ENCODE results near the gene CLRN1. TPM values are rescaled to one million over a fixed set of nuclear protein-coding genes. Genes with fewer than 3 reads are reported as not detected.
A peak's percentile ranks its signal among the peaks of the same experiment; 100 is the strongest.

CLRN1 gene
- total RNA-seq, 2 donors from 2014 or later: not detected

DNA sequence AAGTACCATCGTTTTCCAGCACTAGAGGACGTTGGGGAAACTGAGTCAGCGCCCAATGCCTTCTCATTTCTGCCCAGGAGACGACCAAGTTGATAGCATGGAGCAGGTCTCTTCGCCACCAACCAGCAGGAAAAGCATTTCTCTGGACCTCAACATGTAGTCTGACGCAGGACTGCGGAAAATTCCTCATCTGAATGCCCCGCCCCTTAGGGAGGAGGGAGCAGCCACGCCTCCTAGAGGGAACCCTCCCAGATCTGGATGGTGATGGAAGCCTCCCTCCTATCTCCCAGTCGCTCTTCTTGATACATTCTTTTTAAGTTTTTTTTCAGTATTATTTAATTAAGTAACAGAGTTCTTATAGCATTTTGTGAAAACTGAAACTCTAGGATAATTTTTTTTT is 49.9 kb downstream of the CLRN1 start:
- Histone ChIP-seq H3K4me3 (ENCODE audit: low read length) (no peak overlapping the region), H3K9ac (ENCODE audit: extremely low read depth, low read length, poor library complexity, severe bottlenecking) (no peak overlapping the region), H3K27me3 (ENCODE audit: control insufficient read depth, insufficient read depth, low read length, poor library complexity, severe bottlenecking) (no peaks in the 10 kb centered on the region), H3K27ac (ENCODE audit: low read depth, low read length) (no peak overlapping the region), H3K9me3 (ENCODE audit: control insufficient read depth, low read length) (no peaks in the 10 kb centered on the region), H3K4me1 (ENCODE audit: control insufficient read depth, insufficient read depth, low read length) (no peaks in the 10 kb centered on the region), H3K36me3 (ENCODE audit: control insufficient read depth, insufficient read depth, low read length) (no peaks in the 10 kb centered on the region)
- Mint-ChIP-seq H3K27ac (no peak overlapping the region), H3K36me3 (ENCODE audit: low read depth) (no peaks in the 10 kb centered on the region), H3K27me3 (ENCODE audit: insufficient read depth) (peaks cover 3% of the 10 kb centered on the region), H3K4me3 (no peak overlapping the region), H3K9me3 (no peaks in the 10 kb centered on the region), H3K4me1 (peaks cover 9% of the 10 kb centered on the region)
- 83 to 95% methylated on average over 7 to 9 of the region's 10 CpGs for WGBS, 2 experiments (ENCODE audit: insufficient coverage in 1 of 2, insufficient read length in 1 of 2)
- DNase-seq: peak; percentile 79
- TF ChIP-seq, protein P1, sequence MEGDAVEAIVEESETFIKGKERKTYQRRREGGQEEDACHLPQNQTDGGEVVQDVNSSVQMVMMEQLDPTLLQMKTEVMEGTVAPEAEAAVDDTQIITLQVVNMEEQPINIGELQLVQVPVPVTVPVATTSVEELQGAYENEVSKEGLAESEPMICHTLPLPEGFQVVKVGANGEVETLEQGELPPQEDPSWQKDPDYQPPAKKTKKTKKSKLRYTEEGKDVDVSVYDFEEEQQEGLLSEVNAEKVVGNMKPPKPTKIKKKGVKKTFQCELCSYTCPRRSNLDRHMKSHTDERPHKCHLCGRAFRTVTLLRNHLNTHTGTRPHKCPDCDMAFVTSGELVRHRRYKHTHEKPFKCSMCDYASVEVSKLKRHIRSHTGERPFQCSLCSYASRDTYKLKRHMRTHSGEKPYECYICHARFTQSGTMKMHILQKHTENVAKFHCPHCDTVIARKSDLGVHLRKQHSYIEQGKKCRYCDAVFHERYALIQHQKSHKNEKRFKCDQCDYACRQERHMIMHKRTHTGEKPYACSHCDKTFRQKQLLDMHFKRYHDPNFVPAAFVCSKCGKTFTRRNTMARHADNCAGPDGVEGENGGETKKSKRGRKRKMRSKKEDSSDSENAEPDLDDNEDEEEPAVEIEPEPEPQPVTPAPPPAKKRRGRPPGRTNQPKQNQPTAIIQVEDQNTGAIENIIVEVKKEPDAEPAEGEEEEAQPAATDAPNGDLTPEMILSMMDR (conservative IDR thresholded peaks at IDR 0.05): no peak

DNA sequence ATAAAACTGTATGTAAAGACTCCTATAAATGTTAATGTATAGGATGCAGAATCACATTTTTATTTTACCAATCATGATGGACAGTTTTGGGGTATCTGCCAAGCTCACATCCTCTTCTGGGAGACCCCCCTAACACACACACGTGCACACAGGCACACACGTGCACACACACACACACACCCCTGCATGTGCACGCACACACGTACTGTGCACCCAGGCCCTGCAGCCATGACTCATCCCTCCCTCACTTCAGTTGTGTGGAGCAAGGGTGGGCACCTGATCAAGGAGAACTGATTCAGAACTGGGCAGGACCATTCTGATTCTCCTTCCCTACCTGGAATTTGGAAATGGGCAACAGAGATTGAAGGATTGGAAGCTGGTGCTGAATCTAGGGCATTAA is 51.3 kb downstream of the CLRN1 start:
- H3K4me3 Mint-ChIP-seq: no peak overlapping the region
- WGBS, 2 experiments (ENCODE audit: insufficient coverage in 1 of 2, insufficient read length in 1 of 2): 86% methylated on average over 4 of the region's 4 CpGs; no CpG with 5 or more reads in 1 of the 2 experiments
- no peak overlapping the region for H3K27ac ChIP-seq (ENCODE audit: low read depth, low read length)

DNA sequence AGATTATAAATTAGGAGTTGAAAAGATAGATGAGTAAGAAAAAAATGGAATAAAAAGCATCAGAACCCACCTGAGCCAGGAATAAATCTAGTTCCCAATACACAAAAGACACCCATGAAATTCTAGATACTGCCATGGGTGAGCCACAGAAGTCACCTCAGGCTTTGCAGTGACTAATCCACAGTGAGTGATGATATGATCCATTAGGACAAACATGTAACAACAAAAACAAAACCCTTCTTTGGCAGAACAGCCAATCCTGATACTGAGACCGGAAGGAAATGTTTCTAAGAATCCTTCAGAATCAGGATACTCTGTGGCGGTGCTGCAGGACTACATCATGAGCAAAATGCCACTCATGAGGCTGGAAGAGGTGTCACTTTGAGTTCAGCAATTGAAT is 52.3 kb downstream of the CLRN1 start:
- H3K27me3 Mint-ChIP-seq (ENCODE audit: insufficient read depth): peaks cover 3% of the 10 kb centered on the region
- Histone ChIP-seq H3K27me3 (ENCODE audit: control insufficient read depth, insufficient read depth, low read length, poor library complexity, severe bottlenecking) (no peaks in the 10 kb centered on the region), H3K9me3 (ENCODE audit: control insufficient read depth, low read length) (no peaks in the 10 kb centered on the region), H3K4me3 (ENCODE audit: low read length) (no peak overlapping the region), H3K4me1 (ENCODE audit: control insufficient read depth, insufficient read depth, low read length) (no peaks in the 10 kb centered on the region), H3K9ac (ENCODE audit: extremely low read depth, low read length, poor library complexity, severe bottlenecking) (no peak overlapping the region), H3K36me3 (ENCODE audit: control insufficient read depth, insufficient read depth, low read length) (no peaks in the 10 kb centered on the region), H3K27ac (ENCODE audit: low read depth, low read length) (no peak overlapping the region)
- H3K36me3 Mint-ChIP-seq (ENCODE audit: low read depth): no peaks in the 10 kb centered on the region
- H3K27ac Mint-ChIP-seq: no peak overlapping the region
- H3K4me3 Mint-ChIP-seq: no peak overlapping the region
- TF ChIP-seq, protein P1 (conservative IDR thresholded peaks at IDR 0.05): no peak
- no peaks in the 10 kb centered on the region for H3K9me3 Mint-ChIP-seq
- peaks cover 5% of the 10 kb centered on the region for H3K4me1 Mint-ChIP-seq
- DNase-seq: no peak
- WGBS, 2 experiments (ENCODE audit: insufficient coverage in 1 of 2, insufficient read length in 1 of 2): 84 to 88% methylated on average over 2 of the region's 2 CpGs

More for the DNA sequence above, 51.3 kb downstream of the CLRN1 start:
- H3K4me3 ChIP-seq (ENCODE audit: low read length): no peak overlapping the region
- Mint-ChIP-seq H3K9me3 (no peaks in the 10 kb centered on the region), H3K36me3 (ENCODE audit: low read depth) (no peaks in the 10 kb centered on the region), H3K27me3 (ENCODE audit: insufficient read depth) (peaks cover 3% of the 10 kb centered on the region), H3K4me1 (peaks cover 9% of the 10 kb centered on the region), H3K27ac (no peak overlapping the region)
- H3K9me3 ChIP-seq (ENCODE audit: control insufficient read depth, low read length): no peaks in the 10 kb centered on the region
- TF ChIP-seq, protein P1 (conservative IDR thresholded peaks at IDR 0.05): no peak
- H3K4me1 ChIP-seq (ENCODE audit: control insufficient read depth, insufficient read depth, low read length): no peaks in the 10 kb centered on the region
- H3K9ac ChIP-seq (ENCODE audit: extremely low read depth, low read length, poor library complexity, severe bottlenecking): no peak overlapping the region
- no peak for DNase-seq
- H3K36me3 ChIP-seq (ENCODE audit: control insufficient read depth, insufficient read depth, low read length): no peaks in the 10 kb centered on the region
- no peaks in the 10 kb centered on the region for H3K27me3 ChIP-seq (ENCODE audit: control insufficient read depth, insufficient read depth, low read length, poor library complexity, severe bottlenecking)
